ENCODE data around the gene SNCA.

Gene SNCA

GRCh38 chr4:89759426-89759825 lies 77.5 kb downstream of the SNCA start:
- DNase-seq (ENCODE audit: low read depth) = no peak
- no peak overlapping the region for H3K4me3 ChIP-seq (ENCODE audit: low read depth, low read length)
- no peak for TF ChIP-seq CTCF (conservative IDR thresholded peaks at IDR 0.05; ENCODE audit: low read depth, low read length)

- no peak for DNase-seq (ENCODE audit: low read depth)
- TF ChIP-seq CTCF (conservative IDR thresholded peaks at IDR 0.05; ENCODE audit: low read depth, low read length) = no peak
- H3K4me3 ChIP-seq (ENCODE audit: low read depth, low read length) = no peak overlapping the region
Measured at GRCh38 chr4:89757154-89757719, 79.7 kb downstream of the SNCA start.

GRCh38 chr4:89755220-89755619 lies 81.7 kb downstream of the SNCA start:
- peak; percentile 54 for DNase-seq (ENCODE audit: low read depth)
- H3K4me3 ChIP-seq (ENCODE audit: low read depth, low read length) = no peak overlapping the region
- no peak for TF ChIP-seq CTCF (conservative IDR thresholded peaks at IDR 0.05; ENCODE audit: low read depth, low read length)

- TF ChIP-seq CTCF (conservative IDR thresholded peaks at IDR 0.05; ENCODE audit: low read depth, low read length) = no peak
- DNase-seq (ENCODE audit: low read depth) = no peak
- H3K4me3 ChIP-seq (ENCODE audit: low read depth, low read length) = no peak overlapping the region
Measured at GRCh38 chr4:89754531-89754930, 82.4 kb downstream of the SNCA start.

GRCh38 chr4:89753601-89754066 lies 83.3 kb downstream of the SNCA start:
- peak; percentile 99 for DNase-seq (ENCODE audit: low read depth)
- no peak overlapping the region for H3K4me3 ChIP-seq (ENCODE audit: low read depth, low read length)
- TF ChIP-seq CTCF (conservative IDR thresholded peaks at IDR 0.05; ENCODE audit: low read depth, low read length) = no peak

GRCh38 chr4:89752932-89753598 lies 83.9 kb downstream of the SNCA start:
- peak; percentile 94 for DNase-seq (ENCODE audit: low read depth)
- H3K4me3 ChIP-seq (ENCODE audit: low read depth, low read length) = no peak overlapping the region

More at GRCh38 chr4:89752932-89753598, 83.9 kb downstream of the SNCA start:
- no peak for TF ChIP-seq CTCF (conservative IDR thresholded peaks at IDR 0.05; ENCODE audit: low read depth, low read length)
